B cell (primary cell): ENCODE data around the gene NDEL1. TPM values are rescaled to one million over a fixed set of nuclear protein-coding genes. Genes with fewer than 3 reads are reported as not detected.

Source experiments
- ATAC-seq: fragments of 200-7000 bp; cut with Tn5 transposase; one replicate; pipeline ENCODE4 v1.10.0; 2021; ENCODE audit warnings: low read depth, mild to moderate bottlenecking, moderate number of reproducible peaks, moderate library complexity
- CTCF ChIA-PET: fragments of 350-600 bp; sonication (Branson Sonifier 250); formaldehyde crosslinking; loops from one replicate; lab custom pipeline; 2021; ENCODE audit warnings: antibody characterized with exemption, inconsistent platforms; lab: Charles Lee
- POLR2A ChIA-PET: fragments of 350-600 bp; sonication (Branson Sonifier 250); formaldehyde crosslinking; loops from one replicate; lab custom pipeline; 2021; ENCODE audit warnings: antibody characterized with exemption; lab: Charles Lee
- DNase-seq: peaks from one replicate; pipeline ENCODE4 v3.0.0; 2013
- H2AFZ ChIP-seq: 2 replicates; pipeline ENCODE4 v1.6.1; 2012; ENCODE audit warnings: mild to moderate bottlenecking, low read depth, low read length; ENCODE audit not compliant: insufficient read depth, poor library complexity, severe bottlenecking
- H3K27ac ChIP-seq, 2 donors: 1 replicate in 1 of 2; 2 replicates in 1 of 2; pipeline ENCODE4 v1.5.1; 2012 to 2013; ENCODE audit warnings: low read length in 2 of 2, mild to moderate bottlenecking in 2 of 2, moderate library complexity in 1 of 2
- H3K27me3 ChIP-seq, 4 experiments: fragments of 200-600 bp in 1 of 4; sonication (generic) in 1 of 4; replicated peaks in 1 of 4; 1 replicate in 2 of 4; 2 replicates in 2 of 4; pipeline versions ENCODE4 v1.6.1 to v1.7.0; 2013 to 2016; ENCODE audit warnings: low read length in 3 of 4, mild to moderate bottlenecking in 2 of 4, mixed read lengths in 1 of 4, moderate library complexity in 1 of 4; ENCODE audit not compliant: insufficient read depth in 4 of 4, control insufficient read depth in 3 of 4; ENCODE audit errors: control extremely low read depth in 1 of 4
- H3K36me3 ChIP-seq, 2 experiments: replicated peaks in 1 of 2; 1 replicate in 1 of 2; 2 replicates in 1 of 2; pipeline versions ENCODE4 v1.6.1 to v1.7.1; 2013; ENCODE audit warnings: low read length in 1 of 2; ENCODE audit not compliant: insufficient read depth in 2 of 2, control insufficient read depth in 1 of 2; ENCODE audit errors: control extremely low read depth in 1 of 2, extremely low read depth in 1 of 2
- H3K4me1 ChIP-seq, 2 donors: fragments of 200-600 bp in 1 of 2; sonication (generic) in 1 of 2; 1 replicate in 1 of 2; 2 replicates in 1 of 2; pipeline versions ENCODE4 v1.5.1 to v1.6.1; 2013 to 2017; ENCODE audit warnings: low read length in 2 of 2; ENCODE audit not compliant: control insufficient read depth in 2 of 2, insufficient read depth in 2 of 2
- H3K4me2 ChIP-seq: replicated peaks from 2 replicates; pipeline ENCODE3; 2012; ENCODE audit warnings: mild to moderate bottlenecking, low read depth, low read length; ENCODE audit not compliant: poor library complexity, severe bottlenecking
- H3K4me3 ChIP-seq, 5 experiments: fragments of 200-600 bp in 1 of 5; sonication (generic) in 1 of 5; 1 replicate in 3 of 5; 2 replicates in 2 of 5; pipeline versions ENCODE4 v1.5.1 to v1.7.0; 2011 to 2016; ENCODE audit warnings: low read length in 4 of 5, mild to moderate bottlenecking in 4 of 5, low read depth in 2 of 5, control low read depth in 1 of 5, moderate library complexity in 1 of 5; ENCODE audit not compliant: insufficient read depth in 1 of 5; ENCODE audit errors: control extremely low read depth in 1 of 5, extremely low read depth in 1 of 5
- H3K79me2 ChIP-seq: fragments of 200-600 bp; sonication (generic); one replicate; pipeline ENCODE4 v1.6.0; 2016; ENCODE audit warnings: low read length; ENCODE audit not compliant: control insufficient read depth, insufficient read depth
- H3K9ac ChIP-seq: fragments of 200-600 bp; sonication (generic); 2 replicates; pipeline ENCODE4 v1.6.1; 2017; ENCODE audit warnings: mild to moderate bottlenecking, low read length, moderate library complexity
- H3K9me3 ChIP-seq, 3 donors: one replicate each; pipeline versions ENCODE4 v1.6.1 to v1.7.1; 2013; ENCODE audit warnings: low read length in 2 of 3; ENCODE audit not compliant: control insufficient read depth in 2 of 3, insufficient read depth in 1 of 3; ENCODE audit errors: control extremely low read depth in 1 of 3
- H4K20me1 ChIP-seq: 2 replicates; pipeline ENCODE4 v1.6.0; 2012; ENCODE audit warnings: mild to moderate bottlenecking, low read length; ENCODE audit not compliant: insufficient read depth, control insufficient read depth, poor library complexity, severe bottlenecking
- H3K27ac Mint-ChIP-seq: one replicate; pipeline ENCODE4 v1.8.0; 2021; ENCODE audit warnings: mixed read lengths
- H3K27me3 Mint-ChIP-seq: one replicate; pipeline ENCODE4 v1.8.0; 2021; ENCODE audit warnings: mixed read lengths
- H3K4me1 Mint-ChIP-seq: one replicate; pipeline ENCODE4 v1.8.0; 2021; ENCODE audit warnings: mixed read lengths
- H3K4me3 Mint-ChIP-seq: one replicate; pipeline ENCODE4 v1.8.0; 2021; ENCODE audit warnings: mixed read lengths
- H3K9me3 Mint-ChIP-seq: one replicate; pipeline ENCODE4 v1.8.0; 2022; ENCODE audit warnings: mixed read lengths; ENCODE audit not compliant: insufficient read depth
- CTCF ChIP-seq: fragments of 200-600 bp; IDR thresholded peaks from one replicate; pipeline ENCODE4 v1.8.0; 2022; ENCODE audit warnings: antibody characterized with exemption, mild to moderate bottlenecking
- EZH2 ChIP-seq: IDR thresholded peaks from 2 replicates; pipeline ENCODE4 v1.6.1; 2012; ENCODE audit warnings: borderline replicate concordance, low read depth, mild to moderate bottlenecking, moderate library complexity, low read length; ENCODE audit not compliant: insufficient read depth, poor library complexity, severe bottlenecking
- WGBS: methylation state at CpG from one replicate; pipeline ENCODE4 v1.1.5; 2013; ENCODE audit warnings: missing lambda C conversion rate; ENCODE audit not compliant: insufficient coverage; 5-methylcytosine and 5-hydroxymethylcytosine counted together
- intact Hi-C: fragments of 100-400 bp; cut with micrococcal nuclease; formaldehyde crosslinking; loops from one replicate; pipeline ENCODE4 v1.10.0; 2022
- polyA plus RNA-seq: library from polyadenylated mRNA; depleted of rRNA; stranded (reverse); fragments of >200 nt; gene quantifications from 2 replicates; pipeline ENCODE4 v1.2.3, GENCODE V29; 2012
- total RNA-seq, 2 donors: library from RNA; stranded (reverse); fragments of 120-200 nt in 1 of 2; gene quantifications; 1 replicate in 1 of 2; 2 replicates in 1 of 2; pipeline versions ENCODE4 v1.2.3 to v1.2.4, GENCODE V29; 2013 to 2022

NDEL1 gene
- total and polyA plus RNA-seq, 2 donors (not counting 1 experiment from before 2014, with no cell fraction given): 30.2 to 108 TPM

GRCh38 chr17:8469964-8470363 is 34.3 kb downstream of the NDEL1 start:
- no peaks in the 10 kb centered on the region for H3K9me3 ChIP-seq
- ATAC-seq: no peak
- H3K27ac ChIP-seq: no peak overlapping the region
- Mint-ChIP-seq H3K27me3 (no peaks in the 10 kb centered on the region), H3K9me3 (no peaks in the 10 kb centered on the region), H3K4me1 (no peaks in the 10 kb centered on the region), H3K4me3 (no peak overlapping the region), H3K27ac (no peak overlapping the region)
- no peak overlapping the region for H3K4me3 ChIP-seq
- H3K36me3 ChIP-seq: peaks cover 2 to 77% of the 10 kb centered on the region in 2 experiments
- ChIA-PET POLR2A (no interaction called here), CTCF (no interaction called here)
- no peaks in the 10 kb centered on the region for H3K27me3 ChIP-seq
- 97% methylated on average over 12 of the region's 12 CpGs for WGBS
- H3K4me1 ChIP-seq: no peaks in the 10 kb centered on the region
- no peak for DNase-seq
- no peak overlapping the region for H3K4me2 ChIP-seq
- no peak overlapping the region for H3K9ac ChIP-seq
- H2AFZ ChIP-seq: no peak overlapping the region
- peaks cover 34% of the 10 kb centered on the region for H4K20me1 ChIP-seq
- no peak for TF ChIP-seq CTCF
- TF ChIP-seq EZH2: no peak
- intact Hi-C loops: no loop called here
- no peaks in the 10 kb centered on the region for H3K79me2 ChIP-seq

- Histone ChIP-seq H3K4me3 (no peak overlapping the region), H3K9me3 (no peaks in the 10 kb centered on the region), H3K9ac (no peak overlapping the region), H3K4me1 (no peaks in the 10 kb centered on the region), H3K27me3 (no peaks in the 10 kb centered on the region), H3K79me2 (no peaks in the 10 kb centered on the region), H3K27ac (no peak overlapping the region), H2AFZ (no peak overlapping the region), H3K36me3 (peaks cover 2 to 75% of the 10 kb centered on the region in 2 experiments), H3K4me2 (no peak overlapping the region), H4K20me1 (peaks cover 28% of the 10 kb centered on the region)
- DNase-seq: no peak
- Mint-ChIP-seq H3K27ac (no peak overlapping the region), H3K4me3 (no peak overlapping the region), H3K27me3 (no peaks in the 10 kb centered on the region), H3K9me3 (no peaks in the 10 kb centered on the region), H3K4me1 (no peaks in the 10 kb centered on the region)
- ChIA-PET CTCF (no interaction called here), POLR2A (no interaction called here)
- no peak for ATAC-seq
- intact Hi-C loops: no loop called here
- WGBS: 96% methylated on average over 20 of the region's 20 CpGs
- TF ChIP-seq EZH2 (no peak), CTCF (no peak)
These were observed 34.9 kb downstream of the NDEL1 start for GRCh38 chr17:8470447-8471047.
